Ishikawa (cell line): Measurements from ENCODE around the gene KATNB1.

Experiments
- CEBPB ChIP-seq: IDR thresholded peaks from 2 replicates; pipeline ENCODE4 v1.6.1; 2012
- EGR1 ChIP-seq: IDR thresholded peaks from 2 replicates; pipeline ENCODE4 v1.6.1; 2012
- EP300 ChIP-seq: IDR thresholded peaks from 2 replicates; pipeline ENCODE4 v1.6.1; 2012; ENCODE audit warnings: borderline replicate concordance
- FOXM1 ChIP-seq: IDR thresholded peaks from 2 replicates; pipeline ENCODE4 v1.6.1; 2012; ENCODE audit warnings: low read depth, borderline replicate concordance
- RAD21 ChIP-seq: IDR thresholded peaks from 2 replicates; pipeline ENCODE4 v1.6.1; 2012; ENCODE audit warnings: low read depth
- TCF12 ChIP-seq: IDR thresholded peaks from 2 replicates; pipeline ENCODE4 v1.6.1; 2012; ENCODE audit warnings: low read depth
- TEAD4 ChIP-seq: IDR thresholded peaks from 2 replicates; pipeline ENCODE4 v1.6.1; 2012
- YY1 ChIP-seq: IDR thresholded peaks from 2 replicates; pipeline ENCODE4 v1.6.1; 2012; ENCODE audit warnings: low read depth
- ZBTB7A ChIP-seq: IDR thresholded peaks from 2 replicates; pipeline ENCODE4 v1.6.1; 2012; ENCODE audit warnings: low read depth
- TF ChIP-seq, protein P1 (sequence below): IDR thresholded peaks from 2 replicates; pipeline ENCODE4 v1.6.1; 2012
- TF ChIP-seq, protein P2 (sequence below): IDR thresholded peaks from 2 replicates; pipeline ENCODE4 v1.6.1; 2012; ENCODE audit warnings: low read depth, mild to moderate bottlenecking

DNA sequence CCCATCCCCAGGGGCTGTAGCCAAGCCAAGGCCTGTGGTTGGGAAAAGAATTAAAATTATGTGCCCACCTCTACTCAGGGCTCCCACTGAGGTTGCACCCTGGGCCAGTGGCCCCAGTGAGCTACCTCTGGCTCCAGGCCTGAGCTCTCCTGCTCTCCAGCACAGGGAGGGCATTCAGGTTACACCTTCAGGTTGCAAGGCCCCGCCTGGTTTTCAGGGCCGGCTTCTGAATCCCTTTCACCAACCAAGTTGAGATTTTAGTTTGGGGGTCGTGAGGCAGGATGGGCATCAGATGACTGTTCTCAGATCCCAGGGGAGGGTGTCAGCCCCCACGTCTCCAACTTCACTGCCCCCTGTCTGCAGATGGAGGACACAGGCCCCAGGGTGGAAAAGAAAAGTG, 8.0 kb upstream of the KATNB1 start:
- no peak for TF ChIP-seq YY1
- no peak for TF ChIP-seq TCF12
- no peak for TF ChIP-seq FOXM1
- TF ChIP-seq EGR1 = no peak
- TF ChIP-seq CEBPB = no peak
- TF ChIP-seq, protein P1, sequence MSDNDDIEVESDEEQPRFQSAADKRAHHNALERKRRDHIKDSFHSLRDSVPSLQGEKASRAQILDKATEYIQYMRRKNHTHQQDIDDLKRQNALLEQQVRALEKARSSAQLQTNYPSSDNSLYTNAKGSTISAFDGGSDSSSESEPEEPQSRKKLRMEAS = no peak
- no peak for TF ChIP-seq ZBTB7A
- TF ChIP-seq EP300 = no peak
- TF ChIP-seq TEAD4 = no peak
- TF ChIP-seq RAD21 = no peak
- TF ChIP-seq, protein P2, sequence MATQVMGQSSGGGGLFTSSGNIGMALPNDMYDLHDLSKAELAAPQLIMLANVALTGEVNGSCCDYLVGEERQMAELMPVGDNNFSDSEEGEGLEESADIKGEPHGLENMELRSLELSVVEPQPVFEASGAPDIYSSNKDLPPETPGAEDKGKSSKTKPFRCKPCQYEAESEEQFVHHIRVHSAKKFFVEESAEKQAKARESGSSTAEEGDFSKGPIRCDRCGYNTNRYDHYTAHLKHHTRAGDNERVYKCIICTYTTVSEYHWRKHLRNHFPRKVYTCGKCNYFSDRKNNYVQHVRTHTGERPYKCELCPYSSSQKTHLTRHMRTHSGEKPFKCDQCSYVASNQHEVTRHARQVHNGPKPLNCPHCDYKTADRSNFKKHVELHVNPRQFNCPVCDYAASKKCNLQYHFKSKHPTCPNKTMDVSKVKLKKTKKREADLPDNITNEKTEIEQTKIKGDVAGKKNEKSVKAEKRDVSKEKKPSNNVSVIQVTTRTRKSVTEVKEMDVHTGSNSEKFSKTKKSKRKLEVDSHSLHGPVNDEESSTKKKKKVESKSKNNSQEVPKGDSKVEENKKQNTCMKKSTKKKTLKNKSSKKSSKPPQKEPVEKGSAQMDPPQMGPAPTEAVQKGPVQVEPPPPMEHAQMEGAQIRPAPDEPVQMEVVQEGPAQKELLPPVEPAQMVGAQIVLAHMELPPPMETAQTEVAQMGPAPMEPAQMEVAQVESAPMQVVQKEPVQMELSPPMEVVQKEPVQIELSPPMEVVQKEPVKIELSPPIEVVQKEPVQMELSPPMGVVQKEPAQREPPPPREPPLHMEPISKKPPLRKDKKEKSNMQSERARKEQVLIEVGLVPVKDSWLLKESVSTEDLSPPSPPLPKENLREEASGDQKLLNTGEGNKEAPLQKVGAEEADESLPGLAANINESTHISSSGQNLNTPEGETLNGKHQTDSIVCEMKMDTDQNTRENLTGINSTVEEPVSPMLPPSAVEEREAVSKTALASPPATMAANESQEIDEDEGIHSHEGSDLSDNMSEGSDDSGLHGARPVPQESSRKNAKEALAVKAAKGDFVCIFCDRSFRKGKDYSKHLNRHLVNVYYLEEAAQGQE = no peak
